Skeletal muscle cell (primary cell): Measurements from ENCODE around the gene AGAP3.

Experiments used
- DNase-seq: peaks from one replicate; pipeline ENCODE4 v3.0.0-alpha.2; 2010; ENCODE audit warnings: low read depth
- H3K4me3 ChIP-seq: 2 replicates; pipeline ENCODE4 v1.5.1; 2011; ENCODE audit warnings: low read depth, mild to moderate bottlenecking, control low read depth, low read length, moderate library complexity

The AGAP3 gene

DNA sequence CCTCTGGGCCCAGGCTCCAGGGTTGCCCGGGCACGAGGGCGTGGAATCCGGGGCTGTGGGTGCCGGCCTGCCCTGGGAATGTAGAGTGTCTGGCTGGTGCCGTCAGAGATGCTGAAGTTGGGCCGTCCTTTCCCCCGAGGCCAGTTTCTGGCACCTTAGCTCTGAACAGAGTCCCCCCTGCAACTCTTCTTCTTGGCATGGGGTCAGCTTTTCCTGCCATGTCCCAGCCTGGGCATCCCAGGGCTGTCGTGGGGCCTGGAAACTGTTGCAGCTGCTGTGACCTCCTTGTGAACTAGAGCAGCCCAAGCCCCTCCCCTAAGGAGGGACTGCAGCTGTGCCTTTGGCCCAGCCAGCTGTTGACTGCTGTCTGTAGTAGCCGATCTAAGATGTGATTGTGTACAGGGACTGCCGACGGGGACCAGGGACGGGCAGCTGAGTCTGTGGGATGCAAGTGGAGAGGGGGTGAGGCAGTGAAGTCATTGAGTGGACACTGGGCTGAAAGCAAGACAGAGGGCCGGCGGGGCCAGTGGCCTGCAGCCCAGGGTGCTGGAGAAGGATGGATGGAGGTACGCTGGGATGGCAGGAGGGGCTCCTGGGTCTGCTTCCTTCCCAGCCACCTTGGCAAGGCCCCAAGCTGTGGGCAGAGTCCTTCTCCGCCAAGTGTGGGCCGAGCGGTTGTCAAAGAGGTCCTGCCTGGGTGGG is 45.5 kb downstream of the AGAP3 start:
- H3K4me3 ChIP-seq: no peak overlapping the region
- DNase-seq: peak; percentile 31

- no peak for DNase-seq
- no peak overlapping the region for H3K4me3 ChIP-seq
Observed at GRCh38 chr7:151132461-151133205, 46.4 kb downstream of the AGAP3 start.

DNA sequence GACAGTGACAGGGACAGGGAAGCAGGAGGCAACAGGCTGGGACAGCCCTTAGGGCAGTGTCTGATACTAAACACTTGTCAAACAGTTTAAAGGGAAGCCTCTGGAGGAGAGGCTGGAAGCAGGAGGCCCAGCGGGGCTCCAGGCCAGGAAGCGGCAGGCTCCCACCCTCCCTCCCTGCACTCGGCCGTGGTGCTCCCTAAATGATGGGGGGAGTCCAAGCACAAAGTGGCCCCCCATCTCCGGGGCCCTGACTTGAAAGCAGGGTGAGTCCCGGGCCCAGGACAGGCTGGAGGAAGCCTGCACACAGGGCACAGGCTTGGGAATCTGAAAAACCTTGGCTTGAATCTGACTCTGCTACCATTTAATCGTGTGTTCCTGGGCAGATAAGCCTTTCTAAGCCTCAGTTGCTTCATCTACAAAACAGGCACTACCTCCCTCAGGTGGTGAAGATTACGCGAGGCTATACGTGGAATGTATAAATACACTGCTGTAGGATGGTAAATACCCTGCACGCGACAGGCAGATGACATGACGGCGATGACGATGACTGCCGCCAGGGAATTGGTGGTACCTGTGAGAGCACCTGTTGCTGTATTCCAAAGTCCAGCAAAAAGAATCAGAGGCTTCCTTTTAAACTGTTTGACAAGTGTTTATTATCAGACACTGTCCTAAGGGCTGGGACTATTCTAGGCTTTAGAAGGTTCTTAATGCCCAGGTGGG is 47.2 kb downstream of the AGAP3 start:
- no peak for DNase-seq

DNA sequence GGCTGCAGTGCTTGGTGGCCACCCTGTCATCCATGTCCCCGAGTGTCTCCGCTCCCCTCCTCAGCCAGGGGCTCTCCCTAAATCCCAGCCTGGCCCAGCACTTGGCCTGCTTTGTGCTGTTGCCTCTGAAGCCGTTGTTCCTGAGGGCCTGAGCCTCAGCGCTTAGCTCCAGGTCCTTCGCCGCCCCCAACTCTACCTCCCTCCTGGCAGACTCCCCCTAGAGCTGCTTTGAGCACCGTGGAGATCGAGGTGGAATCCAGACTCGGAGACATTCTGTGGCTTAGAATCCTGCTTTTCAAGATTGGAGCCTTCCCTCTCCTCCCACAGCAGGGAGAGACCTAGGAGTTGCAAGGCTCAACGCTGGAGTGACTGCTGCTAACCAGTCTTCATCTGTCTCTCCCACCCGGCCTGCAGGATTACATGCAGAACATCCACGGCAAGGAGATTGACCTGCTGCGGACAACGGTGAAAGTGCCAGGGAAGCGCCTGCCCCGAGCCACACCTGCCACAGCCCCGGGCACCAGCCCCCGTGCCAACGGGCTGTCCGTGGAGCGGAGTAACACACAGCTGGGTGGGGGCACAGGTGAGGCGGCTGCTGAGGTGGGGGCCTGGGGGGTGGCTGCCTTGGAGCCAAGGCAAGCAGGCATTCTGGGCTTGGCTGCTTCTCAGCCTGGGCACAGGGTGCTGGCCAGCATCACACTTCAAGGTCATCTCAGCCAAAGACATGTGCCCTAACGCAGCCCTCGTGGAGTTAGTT is 47.9 kb downstream of the AGAP3 start:
- no peak for DNase-seq

More for the DNA sequence above, 47.2 kb downstream of the AGAP3 start:
- no peak overlapping the region for H3K4me3 ChIP-seq

GRCh38 chr7:151134743-151135524 is 48.7 kb downstream of the AGAP3 start:
- H3K4me3 ChIP-seq: no peak overlapping the region
- no peak for DNase-seq

More for the DNA sequence above, 47.9 kb downstream of the AGAP3 start:
- no peak overlapping the region for H3K4me3 ChIP-seq

GRCh38 chr7:151135525-151135845 is 49.2 kb downstream of the AGAP3 start:
- H3K4me3 ChIP-seq: no peak overlapping the region
- no peak for DNase-seq

DNA sequence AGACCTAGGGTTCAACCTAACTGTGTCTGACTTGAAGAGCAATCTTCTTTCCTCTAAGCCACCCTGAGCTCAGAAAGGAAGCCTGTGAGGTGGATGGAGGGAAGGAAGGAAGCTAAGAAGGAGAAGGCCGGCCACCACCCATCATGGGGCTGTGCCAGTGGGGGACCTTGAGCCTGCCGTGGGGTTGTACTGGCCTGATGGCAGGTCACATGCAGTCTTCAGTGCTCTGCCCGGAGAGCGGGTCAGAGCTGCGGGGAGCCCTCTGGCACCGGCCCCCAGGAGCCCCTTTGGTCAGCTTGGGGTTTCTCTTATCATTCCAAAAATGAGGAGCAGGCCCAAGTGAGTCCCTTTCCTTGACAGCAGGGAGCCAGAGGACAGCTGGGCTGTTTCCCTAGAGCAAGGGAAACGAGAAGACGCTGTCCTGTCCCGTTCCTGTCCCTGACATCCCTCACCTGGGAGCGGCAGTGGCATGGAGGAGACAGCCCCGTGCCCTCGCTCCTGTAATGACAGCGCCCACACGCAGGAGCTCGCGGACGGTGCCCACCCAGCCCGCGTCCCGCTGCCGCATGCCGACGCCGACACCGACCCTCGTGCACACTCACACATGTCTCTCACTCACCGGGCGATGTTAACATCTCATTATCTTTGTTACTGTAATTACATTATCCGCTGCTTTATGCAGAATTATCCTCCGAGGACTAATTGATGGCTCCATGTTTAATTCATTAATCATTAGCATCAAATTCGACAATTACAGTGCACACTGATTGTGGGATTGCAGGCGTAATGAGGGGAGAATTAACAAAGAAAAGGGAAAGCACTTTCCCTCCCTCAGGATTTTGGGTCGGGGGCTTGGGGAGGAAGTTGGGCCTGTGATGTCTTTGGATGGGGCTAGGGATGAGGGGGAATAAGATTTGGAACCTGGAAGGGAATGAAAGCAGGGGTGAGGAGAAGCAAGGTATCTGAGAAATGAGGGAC is 49.9 kb downstream of the AGAP3 start:
- no peak for DNase-seq
- no peak overlapping the region for H3K4me3 ChIP-seq

DNA sequence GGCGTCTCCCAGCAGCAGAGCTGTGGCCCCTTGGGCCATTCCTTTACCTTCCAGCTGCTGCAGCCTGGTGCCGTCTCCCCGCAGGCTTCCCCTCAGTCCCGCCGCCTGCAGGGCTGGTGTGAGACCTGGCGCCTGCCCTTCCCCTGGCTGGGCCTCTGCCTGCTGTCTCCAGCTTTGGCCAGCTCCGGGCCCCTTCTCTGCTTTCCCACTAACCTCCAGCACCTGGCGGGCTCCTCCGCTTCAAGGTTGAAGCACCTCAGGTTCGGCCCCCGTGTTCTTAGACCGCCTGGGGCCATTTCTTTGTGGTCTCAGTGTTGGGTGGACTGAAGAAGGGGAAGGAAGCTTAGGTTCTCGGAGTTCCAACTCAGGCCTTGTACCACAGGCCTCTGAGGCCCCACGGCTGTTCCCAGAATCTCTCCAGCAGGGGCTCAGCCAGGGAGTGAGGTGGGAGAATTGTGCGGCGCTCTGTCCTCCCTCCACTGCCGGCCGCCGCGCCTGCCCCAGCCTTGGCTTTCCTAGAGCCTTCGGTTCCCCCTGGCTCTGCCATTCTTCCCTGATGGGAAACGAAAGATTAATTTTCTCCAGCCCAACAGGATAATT is 50.9 kb downstream of the AGAP3 start:
- no peak overlapping the region for H3K4me3 ChIP-seq
- DNase-seq: no peak

DNA sequence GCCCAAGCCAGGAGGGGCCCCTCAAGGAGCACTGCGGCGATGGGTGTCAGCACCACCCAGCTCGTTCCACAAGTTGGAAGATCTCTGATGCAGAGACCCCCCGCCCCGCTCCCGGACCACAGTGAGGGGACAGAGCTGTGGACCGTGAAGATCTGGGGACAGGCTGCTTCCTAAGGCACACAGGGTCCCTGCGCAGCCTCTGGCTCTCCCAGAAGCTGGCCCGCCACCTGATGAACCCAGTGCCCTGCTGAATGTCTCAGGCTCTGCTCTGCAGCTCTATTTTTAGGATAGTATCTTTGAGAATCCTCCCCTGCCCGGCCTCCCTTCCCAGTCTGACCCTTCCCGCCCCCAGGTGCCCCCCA is 51.5 kb downstream of the AGAP3 start:
- no peak overlapping the region for H3K4me3 ChIP-seq
- no peak for DNase-seq

DNA sequence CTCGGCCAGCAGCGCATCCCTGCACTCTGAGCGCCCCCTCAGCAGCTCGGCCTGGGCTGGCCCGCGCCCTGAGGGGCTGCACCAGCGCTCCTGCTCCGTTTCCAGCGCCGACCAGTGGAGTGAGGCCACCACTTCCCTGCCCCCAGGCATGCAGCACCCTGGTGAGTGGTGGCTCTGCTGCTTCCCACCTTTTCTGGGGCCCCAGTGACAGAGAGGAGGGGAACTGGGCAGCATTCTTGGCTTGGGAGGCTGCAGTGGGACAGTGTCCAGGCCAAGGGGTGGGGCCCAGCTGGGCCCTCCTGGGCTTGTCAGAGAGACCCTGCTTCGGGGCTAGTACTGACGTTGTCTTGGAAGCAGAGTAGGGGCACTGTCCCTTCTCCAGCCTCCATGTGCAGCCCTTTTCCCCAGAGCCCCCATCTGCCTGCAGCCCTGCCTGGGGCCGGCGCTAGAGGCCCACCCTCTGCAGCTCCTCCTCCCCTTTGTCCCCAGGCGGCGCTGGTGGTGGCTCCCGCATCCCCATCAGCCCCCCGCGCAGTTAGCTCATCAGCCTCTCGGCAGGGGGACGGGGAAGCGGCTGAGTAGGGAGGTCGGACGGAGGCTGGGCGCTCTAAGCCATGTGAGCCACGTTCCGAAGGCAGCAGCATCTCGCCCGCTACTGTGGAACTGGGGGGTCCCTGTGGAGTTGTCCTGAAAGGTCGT is 52.0 kb downstream of the AGAP3 start:
- no peak for DNase-seq
- no peak overlapping the region for H3K4me3 ChIP-seq

DNA sequence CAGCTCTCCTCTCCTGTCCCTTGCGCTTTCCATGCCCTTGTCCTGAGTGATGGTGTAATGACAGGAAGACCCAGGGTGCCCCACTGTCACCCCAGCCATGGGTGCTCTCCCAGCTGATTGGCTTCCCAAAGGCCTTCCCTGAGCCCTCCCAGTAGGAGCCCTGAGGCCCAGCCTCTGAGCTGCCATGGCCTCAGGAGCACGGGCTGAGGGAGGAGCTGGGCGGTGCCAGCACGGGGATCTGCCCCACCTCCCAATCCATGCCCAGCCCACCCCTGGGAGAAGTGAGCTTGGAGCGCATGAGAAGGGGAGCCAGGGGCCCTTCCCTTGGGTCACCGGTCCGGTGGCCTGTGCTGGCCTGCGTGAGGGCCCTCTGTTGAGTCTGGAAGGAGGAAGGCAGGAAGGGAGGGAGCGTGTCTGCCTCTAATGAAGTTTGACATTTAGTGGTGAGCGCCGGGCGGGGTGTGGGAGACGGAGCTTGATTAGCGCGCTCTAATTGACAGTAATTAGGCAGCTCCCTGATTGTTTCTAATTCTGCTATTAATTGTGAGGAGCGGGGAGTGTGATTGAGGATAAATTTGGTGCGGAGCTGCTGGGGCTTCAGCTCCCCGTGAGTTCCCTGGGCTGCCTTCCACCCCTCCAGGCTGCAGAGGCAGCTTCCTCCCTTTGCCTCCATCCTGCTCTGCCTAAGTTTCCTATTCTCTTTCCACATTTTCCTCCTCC is 53.0 kb downstream of the AGAP3 start:
- no peak overlapping the region for H3K4me3 ChIP-seq
- no peak for DNase-seq

DNA sequence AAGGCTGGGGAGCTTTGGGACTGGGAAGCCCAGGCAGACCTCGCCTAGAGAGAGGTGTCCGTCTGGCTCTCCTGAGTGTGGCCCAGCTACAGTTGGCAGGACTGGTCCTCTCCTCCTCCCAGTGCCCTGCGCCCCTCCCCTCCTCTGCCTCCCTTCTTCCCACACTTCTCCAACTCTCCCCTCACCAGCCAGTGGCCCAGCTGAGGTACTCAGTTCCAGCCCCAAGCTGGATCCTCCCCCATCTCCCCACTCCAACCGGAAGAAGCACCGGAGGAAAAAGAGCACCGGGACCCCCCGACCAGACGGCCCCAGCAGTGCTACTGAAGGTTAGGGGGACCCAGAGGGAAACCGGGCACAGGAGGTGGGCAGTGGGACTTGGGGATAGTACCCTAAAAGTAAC is 53.5 kb downstream of the AGAP3 start:
- DNase-seq: no peak
- no peak overlapping the region for H3K4me3 ChIP-seq

DNA sequence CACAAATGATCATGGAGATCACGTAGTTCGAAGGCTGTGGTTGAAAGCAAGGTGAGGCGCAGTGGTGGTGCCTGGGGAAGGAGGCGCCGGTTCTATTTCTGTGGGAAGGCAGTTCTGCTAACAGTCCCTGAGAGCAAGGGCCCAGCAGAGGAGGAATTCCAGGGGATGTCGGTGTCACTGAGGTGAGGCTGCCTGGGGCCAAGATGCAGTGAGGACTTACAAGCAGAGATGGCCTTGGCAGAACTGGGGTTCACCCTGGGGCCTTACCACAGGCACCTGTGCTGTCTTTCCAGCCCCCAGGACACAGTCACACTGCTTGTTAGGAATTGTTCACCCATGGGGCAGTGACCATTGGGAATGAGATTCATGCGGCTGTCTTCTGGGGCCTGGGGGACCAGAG is 54.6 kb downstream of the AGAP3 start:
- no peak for DNase-seq
- no peak overlapping the region for H3K4me3 ChIP-seq

GRCh38 chr7:151141311-151141854 is 55.1 kb downstream of the AGAP3 start:
- DNase-seq: no peak
- H3K4me3 ChIP-seq: no peak overlapping the region

- H3K4me3 ChIP-seq: no peak overlapping the region
- DNase-seq: no peak
Observed at GRCh38 chr7:151141855-151142685, 55.8 kb downstream of the AGAP3 start.

DNA sequence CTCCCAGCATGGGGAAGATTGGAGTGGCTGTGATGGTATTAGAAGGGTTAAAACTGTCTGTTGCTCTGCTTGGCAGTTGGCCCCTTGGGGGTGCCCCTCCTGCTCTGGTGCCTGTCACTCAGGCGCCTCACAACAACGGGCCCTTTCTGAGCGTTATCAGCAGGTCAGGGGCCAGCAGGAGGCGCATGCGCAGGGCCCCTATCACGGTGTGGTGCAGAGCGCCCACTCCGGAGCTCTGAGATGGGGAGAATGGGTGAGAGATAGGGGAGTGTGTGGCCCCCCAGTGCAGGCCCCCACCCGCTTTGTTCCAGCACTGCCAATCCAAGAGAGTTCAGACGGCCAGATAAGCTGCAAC is 56.4 kb downstream of the AGAP3 start:
- H3K4me3 ChIP-seq: no peak overlapping the region

More for the DNA sequence above, 56.4 kb downstream of the AGAP3 start:
- DNase-seq: no peak
